ENCODE results near the gene SEC61B.
"Not testable (repeated sequence)": the region's sequence is repeated elsewhere in the genome, so short reads cannot be mapped to it uniquely, and the experiment has no call there.

DNA sequence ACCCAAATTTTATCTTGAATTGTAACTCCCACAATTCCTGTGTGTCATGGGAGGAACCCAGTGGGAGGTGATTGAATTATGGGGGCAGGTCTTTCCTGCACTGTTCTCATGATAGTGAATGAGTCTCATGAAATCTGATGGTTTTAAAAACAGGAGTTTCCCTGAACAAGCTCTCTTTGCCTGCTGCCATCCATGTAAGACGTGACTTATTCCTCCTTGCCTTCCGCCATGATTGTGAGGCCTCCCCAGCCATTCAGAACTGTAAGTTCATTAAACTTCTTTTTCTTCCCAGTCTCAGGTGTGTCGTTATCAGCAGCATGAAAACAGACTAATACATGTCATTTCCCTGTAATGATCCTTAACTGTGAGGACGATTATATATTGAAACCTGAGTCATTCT, 15.8 kb downstream of the SEC61B start:
- TF ChIP-seq, protein P1, sequence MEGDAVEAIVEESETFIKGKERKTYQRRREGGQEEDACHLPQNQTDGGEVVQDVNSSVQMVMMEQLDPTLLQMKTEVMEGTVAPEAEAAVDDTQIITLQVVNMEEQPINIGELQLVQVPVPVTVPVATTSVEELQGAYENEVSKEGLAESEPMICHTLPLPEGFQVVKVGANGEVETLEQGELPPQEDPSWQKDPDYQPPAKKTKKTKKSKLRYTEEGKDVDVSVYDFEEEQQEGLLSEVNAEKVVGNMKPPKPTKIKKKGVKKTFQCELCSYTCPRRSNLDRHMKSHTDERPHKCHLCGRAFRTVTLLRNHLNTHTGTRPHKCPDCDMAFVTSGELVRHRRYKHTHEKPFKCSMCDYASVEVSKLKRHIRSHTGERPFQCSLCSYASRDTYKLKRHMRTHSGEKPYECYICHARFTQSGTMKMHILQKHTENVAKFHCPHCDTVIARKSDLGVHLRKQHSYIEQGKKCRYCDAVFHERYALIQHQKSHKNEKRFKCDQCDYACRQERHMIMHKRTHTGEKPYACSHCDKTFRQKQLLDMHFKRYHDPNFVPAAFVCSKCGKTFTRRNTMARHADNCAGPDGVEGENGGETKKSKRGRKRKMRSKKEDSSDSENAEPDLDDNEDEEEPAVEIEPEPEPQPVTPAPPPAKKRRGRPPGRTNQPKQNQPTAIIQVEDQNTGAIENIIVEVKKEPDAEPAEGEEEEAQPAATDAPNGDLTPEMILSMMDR (IDR thresholded peaks at IDR 0.05) = not testable (repeated sequence)
- TF ChIP-seq POLR2A (IDR thresholded peaks at IDR 0.05) = not testable (repeated sequence)

Data from right lobe of liver (tissue), 4 donors.